GM18520 (cell line): Measurements from ENCODE around the gene CAMK4.

Experiments used
- ATAC-seq: cut with Tn5 transposase; IDR thresholded peaks from one replicate; pipeline ENCODE4 v1.9.1; 2021; ENCODE audit not compliant: unreplicated experiment

Gene CAMK4

GRCh38 chr5:111528056-111528455 is 303.9 kb downstream of the CAMK4 start:
- ATAC-seq = no peak

DNA sequence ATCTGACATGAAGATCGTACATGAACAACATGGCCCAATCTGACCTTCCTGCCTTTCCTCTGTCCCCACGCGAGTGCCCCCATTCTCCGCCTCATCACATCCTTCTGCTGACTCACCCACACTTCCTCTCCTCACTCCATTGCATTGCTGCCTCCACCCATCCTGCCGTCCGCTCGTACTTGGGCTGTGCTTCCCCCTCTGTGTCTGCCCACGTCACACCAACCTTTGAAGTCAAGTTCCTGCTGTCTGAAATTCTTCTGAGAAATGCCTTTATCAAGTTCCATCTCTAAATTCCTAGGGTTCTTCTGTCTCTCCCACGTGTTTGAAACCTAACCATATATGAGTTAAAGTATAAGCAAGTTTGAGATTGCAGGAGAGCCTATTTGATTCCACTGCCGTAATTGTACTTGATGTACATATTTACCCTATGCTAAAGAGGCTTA is 306.1 kb downstream of the CAMK4 start:
- no peak for ATAC-seq

GRCh38 chr5:111532886-111533582 is 308.9 kb downstream of the CAMK4 start:
- no peak for ATAC-seq

DNA sequence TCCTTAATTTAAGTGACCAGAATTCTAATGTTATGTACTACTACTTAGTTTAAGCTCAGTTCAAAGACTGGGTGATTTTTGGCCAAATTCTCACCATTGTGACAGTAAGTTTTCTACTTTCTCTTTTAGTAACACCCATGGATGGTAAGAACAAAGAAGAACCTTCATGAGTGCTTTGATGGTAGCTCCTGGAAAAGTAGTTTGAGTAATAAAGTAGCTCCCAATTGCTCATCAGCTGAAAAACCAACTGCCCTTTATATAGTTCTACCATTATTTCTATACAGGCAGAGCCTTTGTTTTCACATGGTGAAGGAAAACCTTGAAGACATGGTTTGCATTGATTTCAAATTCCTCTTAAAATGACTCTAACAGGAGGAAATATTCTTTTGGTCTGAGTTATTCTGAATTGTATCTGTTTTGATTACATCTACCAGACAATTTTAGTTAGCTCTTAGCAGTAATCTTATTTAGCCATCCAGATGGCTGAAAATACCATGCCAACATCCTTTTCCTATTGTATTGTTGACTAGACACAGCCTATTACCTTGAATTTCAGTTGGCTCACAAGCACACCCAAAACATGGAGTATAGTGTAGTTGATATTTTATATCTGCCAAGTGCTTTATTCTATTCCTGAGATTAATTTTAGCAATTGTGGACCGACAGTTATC is 311.8 kb downstream of the CAMK4 start:
- no peak for ATAC-seq

GRCh38 chr5:111537141-111538024 is 313.2 kb downstream of the CAMK4 start:
- ATAC-seq = no peak
